HG02943 (cell line): ENCODE measurements around the gene FN3K.

Experiments
- ATAC-seq: cut with Tn5 transposase; IDR thresholded peaks from one replicate; pipeline ENCODE4 v1.9.1; 2021; ENCODE audit warnings: mild to moderate bottlenecking, low read depth, moderate library complexity; ENCODE audit not compliant: unreplicated experiment

FN3K gene

DNA sequence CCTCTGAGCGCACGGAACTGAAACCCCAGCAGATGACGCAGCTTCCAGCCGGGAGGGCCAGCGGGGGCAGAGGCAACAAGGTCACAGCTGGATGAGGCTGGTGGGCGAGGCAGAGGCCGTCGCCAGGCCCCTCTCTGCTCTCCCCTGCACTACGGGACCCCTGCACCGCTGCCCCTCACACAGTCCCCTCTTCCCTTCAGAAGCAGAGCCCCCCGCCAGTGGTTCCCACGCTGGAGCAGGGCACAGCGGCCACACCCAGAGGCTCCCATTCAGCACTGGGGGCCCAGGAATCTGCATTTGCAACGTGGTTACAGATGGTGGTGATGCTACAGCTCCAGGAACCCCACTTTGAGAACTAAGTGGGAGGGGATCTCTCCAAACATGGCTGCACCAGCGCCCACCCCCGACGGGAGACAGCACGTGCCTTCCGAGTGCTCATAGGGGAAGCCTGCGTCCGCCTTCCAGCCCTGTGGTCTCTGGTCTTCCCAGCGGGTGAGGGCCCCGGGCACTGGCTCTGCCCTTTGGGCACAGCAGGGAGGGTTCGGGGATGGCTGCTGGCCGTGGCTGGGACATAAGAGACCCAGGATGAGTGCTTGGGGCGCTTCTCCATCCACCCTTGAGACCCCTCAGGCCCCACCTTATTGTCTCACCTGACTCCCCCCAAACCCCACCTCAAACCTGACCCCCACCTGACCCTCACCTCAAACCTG, 32.2 kb upstream of the FN3K start:
- no peak for ATAC-seq

DNA sequence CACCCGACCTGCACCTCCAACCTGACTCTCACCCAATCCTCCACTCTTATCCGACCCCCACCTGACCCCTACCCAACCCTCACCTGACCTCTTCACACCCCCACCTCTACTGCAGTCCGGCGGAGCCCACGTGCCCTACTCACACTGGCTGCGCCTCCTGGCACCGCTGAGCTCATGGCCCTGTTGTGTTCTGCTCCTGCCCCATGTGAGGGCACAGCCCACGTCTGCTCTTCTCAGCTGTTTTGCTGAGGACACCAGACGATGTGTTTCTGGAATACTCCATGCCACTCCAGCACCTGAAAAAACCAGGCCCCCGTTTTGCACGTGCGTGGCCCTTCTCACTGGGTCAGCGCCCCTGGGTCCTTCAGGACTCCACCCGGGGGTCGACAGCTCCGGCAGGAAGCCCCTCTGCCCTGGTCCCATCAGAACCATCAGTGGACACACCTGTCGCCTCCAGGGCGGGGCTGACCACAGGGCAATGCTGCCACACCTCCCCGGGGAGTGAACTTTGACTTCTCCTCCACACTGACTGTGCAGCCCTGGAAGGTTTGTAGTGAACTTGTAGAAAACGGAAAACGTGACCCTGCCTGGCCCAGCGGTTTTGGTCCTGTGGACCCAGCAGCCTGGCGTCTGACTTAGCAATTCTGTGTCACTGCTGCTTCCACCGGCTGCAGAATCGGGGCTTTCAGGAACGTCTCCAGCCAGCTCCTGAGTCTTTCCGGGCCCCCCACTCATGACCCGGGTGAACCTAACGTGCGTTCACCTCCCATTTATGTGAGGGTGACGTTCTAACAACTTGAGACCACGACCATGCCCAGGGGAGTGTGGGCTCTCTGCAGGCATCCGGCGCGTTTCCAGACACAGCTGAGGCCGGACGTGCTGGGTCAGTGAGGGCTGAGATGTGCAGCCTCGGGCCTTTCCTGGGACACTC, 31.2 kb upstream of the FN3K start:
- no peak for ATAC-seq

GRCh38 chr17:82704886-82705285, 30.5 kb upstream of the FN3K start:
- ATAC-seq, result no peak

DNA sequence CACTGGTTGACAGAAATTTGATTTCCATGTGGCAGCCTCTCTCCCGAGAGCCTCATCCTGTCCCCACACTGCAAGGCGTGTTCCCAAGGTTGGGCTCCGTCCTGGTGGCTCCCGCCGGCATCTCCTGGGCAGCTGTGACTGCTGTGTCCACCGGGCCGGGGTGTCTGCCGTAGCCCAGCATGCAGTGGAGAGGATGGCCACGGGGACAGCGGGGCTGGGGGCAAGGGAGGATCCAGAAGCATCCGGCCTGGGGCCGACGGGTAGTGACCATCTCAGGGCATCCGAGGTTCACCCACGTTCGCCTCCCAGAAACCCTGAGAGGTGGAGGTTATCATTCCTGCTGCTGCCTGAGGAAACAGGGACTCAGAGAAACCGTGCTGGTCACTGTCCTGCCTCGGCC, 29.7 kb upstream of the FN3K start:
- ATAC-seq, result no peak

- ATAC-seq, result no peak
Observed at GRCh38 chr17:82709024-82709675, 26.3 kb upstream of the FN3K start.

- no peak for ATAC-seq
Observed at GRCh38 chr17:82709676-82710498, 25.5 kb upstream of the FN3K start.

DNA sequence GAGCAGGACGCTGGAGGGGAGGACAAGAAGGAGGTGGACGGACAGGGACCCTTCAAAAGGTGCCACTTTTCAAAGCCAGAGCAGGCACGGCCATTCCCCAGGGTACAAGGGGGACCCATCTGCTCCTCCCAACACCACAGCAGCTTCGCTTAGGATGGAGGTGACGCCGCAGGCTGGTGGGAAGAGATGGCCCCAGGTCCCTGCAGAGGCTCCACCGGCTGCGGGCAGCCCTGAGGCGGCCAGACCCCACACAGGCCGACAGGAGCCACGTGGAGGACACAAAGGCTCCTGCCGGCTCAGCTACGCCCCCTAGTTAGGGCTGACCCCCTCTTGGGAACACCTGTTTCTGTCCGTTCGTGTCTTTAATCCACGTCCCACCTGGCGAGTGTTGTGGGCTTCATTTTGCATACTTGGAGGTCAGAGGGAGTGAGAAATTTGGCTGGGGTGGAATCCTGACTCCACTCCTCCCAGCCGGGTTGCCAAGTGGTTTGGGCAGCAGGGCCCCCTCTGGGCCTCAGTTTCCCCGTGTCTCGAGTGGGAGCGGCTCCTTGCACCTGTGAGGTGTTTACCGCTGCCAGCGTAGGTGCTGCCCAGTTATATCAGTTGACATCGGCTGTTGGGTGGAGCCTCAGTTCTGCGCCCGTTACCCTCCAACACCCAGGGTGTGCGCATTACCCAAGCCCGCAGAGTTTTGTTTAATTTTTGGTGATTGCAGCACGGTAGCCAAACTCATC, 24.7 kb upstream of the FN3K start:
- no peak for ATAC-seq

GRCh38 chr17:82713071-82713723, 22.2 kb upstream of the FN3K start:
- ATAC-seq, result no peak

GRCh38 chr17:82716203-82717010, 19.0 kb upstream of the FN3K start, which contains the start of gene FN3KRP:
Gene FN3KRP, plus strand, starts transcription at chr17:82716706. Its CDS starts 50 bp downstream, at chr17:82716756.
- ATAC-seq, result peak; percentile 51

GRCh38 chr17:82718986-82719685, 16.3 kb upstream of the FN3K start:
- no peak for ATAC-seq

DNA sequence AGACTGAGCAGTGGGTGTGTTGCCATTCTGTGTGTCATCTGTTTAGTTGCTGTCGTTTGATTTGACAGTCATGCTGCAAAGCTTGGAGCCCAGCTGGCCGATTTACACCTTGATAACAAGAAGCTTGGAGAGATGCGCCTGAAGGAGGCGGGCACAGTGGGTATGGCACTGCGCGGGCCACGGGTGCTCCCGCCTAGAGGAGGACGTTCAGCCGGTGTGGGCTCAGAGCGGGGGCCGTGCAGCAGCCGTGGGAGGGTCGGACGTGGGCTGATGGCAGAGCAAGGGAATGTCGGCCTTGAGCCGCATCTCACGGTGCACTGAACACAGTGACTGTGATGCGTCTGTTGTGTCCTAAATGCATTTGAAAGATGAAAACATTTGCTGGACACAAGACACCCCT, 15.2 kb upstream of the FN3K start:
- ATAC-seq, result no peak

DNA sequence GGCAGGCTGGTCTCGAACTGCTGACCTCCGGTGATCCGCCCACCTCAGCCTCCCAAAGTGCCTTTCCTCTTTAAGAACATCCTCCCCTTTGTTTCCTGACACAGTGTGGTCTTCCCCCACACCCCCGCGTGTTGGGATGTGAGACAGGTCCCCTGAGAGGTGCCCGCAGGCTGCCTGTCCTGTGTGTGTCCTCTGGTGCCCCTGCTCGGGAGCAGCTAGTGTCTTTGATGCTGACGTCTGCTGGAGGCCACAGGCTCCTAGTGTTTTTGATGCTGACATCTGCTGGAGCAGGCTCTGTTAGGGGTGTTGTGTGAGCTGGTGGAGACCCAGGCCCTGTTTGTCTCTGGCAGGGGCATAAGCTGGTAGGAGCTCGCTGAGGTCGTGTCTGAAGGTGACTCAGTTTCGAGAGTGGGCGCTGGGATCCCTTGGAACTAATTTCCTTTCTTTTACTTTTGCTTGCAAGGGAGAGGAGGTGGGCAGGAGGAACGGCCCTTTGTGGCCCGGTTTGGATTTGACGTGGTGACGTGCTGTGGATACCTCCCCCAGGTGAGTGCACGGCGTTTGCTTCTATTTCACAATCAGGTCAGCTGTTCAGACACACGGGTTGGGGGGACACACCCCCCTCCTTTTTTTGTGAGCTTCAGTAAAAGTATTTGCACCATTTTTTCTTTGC, 12.9 kb upstream of the FN3K start:
- no peak for ATAC-seq

GRCh38 chr17:82723169-82723807, 12.1 kb upstream of the FN3K start:
- no peak for ATAC-seq

DNA sequence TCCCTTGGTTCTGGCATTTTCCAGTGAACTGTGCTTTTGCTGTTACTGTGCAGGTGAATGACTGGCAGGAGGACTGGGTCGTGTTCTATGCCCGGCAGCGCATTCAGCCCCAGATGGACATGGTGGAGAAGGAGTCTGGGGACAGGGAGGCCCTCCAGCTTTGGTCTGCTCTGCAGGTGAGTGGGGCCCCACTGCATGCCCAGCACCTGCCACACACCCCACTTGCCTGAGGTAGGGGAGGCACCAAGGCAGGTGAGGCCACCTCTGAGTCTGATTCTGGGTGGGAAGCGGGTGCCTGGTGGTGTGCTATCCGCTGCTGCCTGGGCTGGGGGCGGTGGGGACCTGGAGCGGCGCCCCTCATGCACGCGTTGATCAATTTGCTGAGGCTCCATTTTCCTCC, 9.0 kb upstream of the FN3K start:
- ATAC-seq, result no peak

DNA sequence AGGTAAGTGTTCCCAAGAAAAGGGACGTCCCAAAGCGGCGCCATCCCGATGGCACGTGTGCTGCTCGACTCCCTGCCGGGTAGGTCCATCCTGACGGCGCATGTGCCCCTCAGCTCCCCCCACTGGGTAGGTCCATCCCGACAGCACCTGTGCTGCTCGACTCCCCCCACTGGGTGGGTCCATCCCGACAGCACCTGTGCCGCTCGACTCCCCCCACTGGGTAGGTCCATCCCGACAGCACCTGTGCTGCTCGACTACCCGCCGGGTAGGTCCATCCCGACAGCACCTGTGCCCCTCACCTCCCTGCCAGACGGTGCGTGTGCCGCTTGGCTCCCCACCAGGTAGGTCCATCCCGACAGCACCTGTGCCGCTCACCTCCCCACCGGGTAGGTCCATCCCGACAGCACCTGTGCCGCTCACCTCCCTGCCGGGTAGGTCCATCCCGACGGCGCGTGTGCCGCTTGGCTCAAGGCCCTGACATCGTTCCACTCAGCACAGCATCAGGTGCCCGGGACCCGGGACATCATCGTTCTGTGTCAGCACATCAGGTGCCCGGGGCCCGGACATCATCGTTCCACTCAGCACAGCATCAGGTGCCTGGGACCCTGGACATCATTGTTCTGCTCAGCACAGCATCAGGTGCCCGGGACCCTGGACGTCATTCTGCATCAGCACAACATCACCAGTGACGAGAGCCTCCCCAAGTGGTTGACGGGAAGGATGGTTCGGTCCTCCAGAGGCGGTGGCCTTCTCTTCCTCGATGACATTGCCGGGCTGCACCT, 5.7 kb upstream of the FN3K start:
- no peak for ATAC-seq
